Vagina (tissue), 2 donors: Measurements from ENCODE around the gene SDHAF2.

ENCODE experiments used
- CTCF ChIP-seq, 3 experiments: fragments of 450-650 bp in 2 of 3; fragments of 200-600 bp in 1 of 3; sonication (generic) in 1 of 3; IDR thresholded peaks; one replicate each; pipeline ENCODE4 v1.5.1; 2017 to 2019; ENCODE audit warnings: antibody characterized with exemption in 3 of 3, mild to moderate bottlenecking in 2 of 3, moderate library complexity in 2 of 3
- POLR2A ChIP-seq, 2 donors: fragments of 450-650 bp; IDR thresholded peaks; one replicate each; pipeline ENCODE4 v1.6.1; 2017; ENCODE audit warnings: antibody characterized with exemption in 2 of 2, mild to moderate bottlenecking in 2 of 2, moderate library complexity in 2 of 2
- POLR2AphosphoS5 ChIP-seq, 2 donors: sonication (generic); formaldehyde crosslinking; IDR thresholded peaks; one replicate each; pipeline ENCODE4 v1.9.0; 2017; ENCODE audit warnings: antibody characterized with exemption in 2 of 2, mild to moderate bottlenecking in 2 of 2, low read depth in 1 of 2; ENCODE audit not compliant: insufficient read depth in 1 of 2

DNA sequence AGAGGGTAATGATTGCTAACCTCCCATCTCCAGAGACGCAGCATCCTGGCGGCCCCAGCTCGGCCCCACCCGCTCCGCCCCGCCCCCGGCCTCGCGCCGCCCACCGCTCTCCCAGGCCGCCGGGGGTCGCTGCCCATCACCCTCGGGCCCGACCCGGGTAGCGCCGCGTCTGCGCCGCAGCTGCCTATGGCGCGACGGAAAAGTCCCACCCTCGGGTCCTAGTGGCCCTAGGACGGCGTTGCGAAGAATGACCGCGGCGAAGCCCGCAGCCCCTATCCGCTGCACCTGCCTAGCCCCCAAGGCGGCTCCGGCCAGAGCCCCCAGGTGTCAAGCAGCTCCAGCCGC, 606 bp upstream of the SDHAF2 start:
- TF ChIP-seq CTCF (IDR thresholded peaks at IDR 0.05) (no peak), POLR2A (IDR thresholded peaks at IDR 0.05) (no peak), POLR2AphosphoS5 (IDR thresholded peaks at IDR 0.05; ENCODE audit: insufficient read depth in 1 of 2, low read depth in 1 of 2) (no peak)
